CD4-positive, alpha-beta T cell treated with Interleukin-6 at 100 ng/mL for 8 hours (primary cell): Measurements from ENCODE around the gene AUTS2.

Source experiments
- DNase-seq: peaks from one replicate; pipeline ENCODE4 v3.0.0-alpha.2; 2020; ENCODE audit warnings: mixed read lengths, low spot score

AUTS2 gene

GRCh38 chr7:69942573-69942972 is 344.3 kb downstream of the AUTS2 start:
- DNase-seq = no peak

DNA sequence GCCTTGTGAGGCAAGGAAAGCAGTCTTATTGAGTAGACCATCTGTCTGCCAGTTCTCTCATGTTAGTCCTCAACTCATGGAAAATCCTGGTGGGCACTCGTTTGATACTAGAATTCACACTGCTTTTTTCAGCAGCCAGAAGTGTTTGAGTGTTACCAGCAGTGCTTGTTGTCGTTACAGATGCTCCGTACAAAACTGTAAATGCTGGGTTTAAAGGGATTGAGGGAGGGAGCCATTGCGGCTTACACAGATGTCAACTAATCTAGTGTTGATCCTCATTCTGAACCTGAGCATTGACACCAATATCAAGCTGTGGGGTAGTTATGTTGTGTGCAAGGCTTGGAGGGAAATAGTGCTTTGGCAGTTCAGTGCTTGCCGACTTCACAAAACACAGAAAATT is 348.6 kb downstream of the AUTS2 start:
- no peak for DNase-seq

DNA sequence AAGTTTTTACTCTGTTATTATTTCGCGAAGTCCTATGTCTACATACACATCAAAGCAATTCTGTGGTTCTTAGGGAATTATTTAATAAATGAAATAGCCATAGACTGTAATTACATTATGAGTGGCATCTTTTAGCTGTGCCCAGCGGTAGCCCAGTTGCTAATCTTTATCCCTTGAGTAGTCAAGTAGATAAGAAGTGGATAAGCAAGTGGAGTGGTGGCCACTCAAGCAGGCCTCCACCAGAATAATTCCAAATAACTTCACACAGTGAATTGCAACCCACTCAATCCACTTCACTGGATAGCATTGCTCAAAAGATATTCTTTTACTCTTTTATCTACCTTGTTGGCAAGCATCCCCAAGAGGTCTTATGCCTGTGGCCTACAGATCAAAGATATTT is 349.7 kb downstream of the AUTS2 start:
- DNase-seq = no peak

- no peak for DNase-seq
Measured at GRCh38 chr7:69949122-69949521, 350.8 kb downstream of the AUTS2 start.

DNA sequence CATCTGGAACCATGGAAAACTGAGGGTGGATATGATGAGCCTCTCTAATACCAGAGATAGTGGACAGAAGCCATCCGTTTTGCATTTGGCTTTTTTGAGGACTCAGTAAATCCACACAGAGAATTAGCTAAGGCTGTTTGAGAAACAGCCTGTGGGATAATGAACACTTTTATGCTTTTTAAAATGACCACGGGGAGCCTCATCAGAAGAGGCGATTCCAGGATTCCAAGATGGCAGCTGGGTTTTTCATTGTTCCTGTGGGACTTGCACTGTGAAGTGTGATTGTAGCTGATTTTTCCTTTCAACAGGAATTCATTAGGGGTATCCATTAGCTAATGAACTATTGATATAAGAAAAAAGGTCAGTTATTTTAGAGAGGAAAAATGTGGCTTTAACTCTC is 353.2 kb downstream of the AUTS2 start:
- no peak for DNase-seq

GRCh38 chr7:69953136-69954067 is 355.1 kb downstream of the AUTS2 start:
- no peak for DNase-seq

DNA sequence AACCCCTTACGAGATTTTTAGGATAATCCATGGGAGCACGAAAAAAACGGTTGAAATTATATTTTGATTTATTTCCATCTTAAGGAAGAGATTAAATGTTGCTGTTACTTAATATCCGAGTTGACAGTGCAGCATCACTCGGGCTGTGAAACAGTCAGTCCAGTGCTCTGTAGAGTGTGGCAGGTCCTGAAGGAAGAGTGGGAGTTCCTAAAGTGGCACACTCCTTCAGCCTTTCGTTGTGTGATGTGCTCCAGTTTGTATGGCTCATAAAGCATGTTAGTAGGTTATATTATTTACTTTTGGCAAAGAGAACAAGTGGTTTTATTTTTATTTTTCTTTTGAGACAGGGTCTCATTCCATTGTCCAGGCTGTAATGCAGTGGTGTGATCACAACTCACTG is 358.3 kb downstream of the AUTS2 start:
- DNase-seq = no peak

DNA sequence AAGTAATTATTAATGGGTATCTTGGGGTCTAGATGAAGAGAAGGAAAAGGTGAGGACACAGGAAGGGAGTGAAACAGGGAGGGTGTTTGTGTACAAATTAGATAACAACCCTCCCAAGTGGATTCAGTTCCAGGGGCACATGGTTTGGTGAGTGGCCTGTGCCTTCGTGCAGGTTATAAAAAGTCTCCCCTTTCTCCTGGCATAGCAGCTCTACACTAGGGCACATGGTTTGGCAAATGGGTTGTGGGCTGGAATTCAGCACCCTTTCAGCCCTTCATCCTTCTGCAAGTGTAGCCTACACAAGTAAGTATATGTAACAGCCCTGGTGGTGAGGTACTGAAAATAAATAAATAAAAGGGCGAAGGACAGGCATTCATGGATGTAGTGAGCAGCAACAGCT is 359.4 kb downstream of the AUTS2 start:
- DNase-seq = no peak

- DNase-seq = no peak
Measured at GRCh38 chr7:69959789-69960499, 361.7 kb downstream of the AUTS2 start.

DNA sequence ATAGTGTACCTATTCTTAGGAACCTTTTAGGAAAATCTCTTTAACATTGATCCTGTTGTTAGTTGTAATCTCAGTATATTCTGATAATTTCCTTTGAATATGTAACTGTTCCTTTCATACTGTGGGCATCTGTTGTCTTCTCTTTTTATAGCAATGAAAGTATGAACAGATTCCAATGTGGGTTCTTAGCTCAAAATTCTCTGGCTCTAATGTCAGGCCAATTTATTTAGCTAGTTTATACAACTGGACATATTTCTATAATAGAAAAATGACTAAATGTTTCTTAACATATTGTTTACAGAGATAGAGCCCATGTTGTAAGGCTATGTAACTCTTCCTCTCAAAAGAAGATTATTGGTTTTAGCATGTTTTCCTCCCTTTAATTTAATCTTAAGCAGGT is 363.2 kb downstream of the AUTS2 start:
- DNase-seq = no peak

DNA sequence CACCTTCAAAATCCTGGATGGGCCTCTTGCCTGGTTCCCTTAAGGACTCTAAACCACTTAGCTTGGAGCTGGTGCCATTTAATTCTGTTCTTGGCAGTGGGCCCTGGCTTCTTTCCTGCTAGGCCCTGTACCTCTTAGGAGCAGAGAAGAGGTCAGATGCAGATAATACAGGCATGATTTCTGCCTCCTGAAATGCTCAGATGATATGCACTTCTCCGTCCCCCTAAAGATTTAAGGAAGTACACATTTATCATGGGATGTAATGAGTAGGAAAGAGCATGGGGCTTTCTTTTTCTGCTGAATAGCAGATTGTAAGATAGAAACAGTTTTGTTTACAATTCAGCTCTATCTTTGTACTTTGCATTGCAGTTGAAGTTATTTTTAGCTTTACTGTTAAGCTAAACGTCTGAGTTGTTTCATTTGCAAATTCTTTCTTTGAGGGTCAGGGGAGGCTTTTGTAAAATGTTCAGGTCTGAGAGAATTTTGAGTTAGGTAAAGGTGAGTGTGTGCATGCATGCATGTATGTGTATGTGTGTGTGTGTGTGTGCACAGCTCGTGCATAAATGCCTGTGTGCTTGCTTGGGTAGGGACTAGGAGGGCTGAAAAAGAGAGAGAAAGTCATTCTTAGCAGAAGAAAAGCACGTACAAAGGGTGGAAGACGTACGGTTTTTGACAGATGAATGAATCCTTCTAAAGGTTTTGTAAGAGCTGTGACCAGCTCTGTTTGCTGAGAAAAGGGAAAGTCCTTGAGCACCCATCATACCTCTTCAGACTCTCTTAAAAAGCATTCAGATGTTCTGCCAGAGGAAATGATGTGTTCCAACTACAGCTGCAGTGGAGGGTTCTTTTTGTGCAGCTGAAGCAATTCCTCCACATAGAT is 364.2 kb downstream of the AUTS2 start:
- DNase-seq = no peak

DNA sequence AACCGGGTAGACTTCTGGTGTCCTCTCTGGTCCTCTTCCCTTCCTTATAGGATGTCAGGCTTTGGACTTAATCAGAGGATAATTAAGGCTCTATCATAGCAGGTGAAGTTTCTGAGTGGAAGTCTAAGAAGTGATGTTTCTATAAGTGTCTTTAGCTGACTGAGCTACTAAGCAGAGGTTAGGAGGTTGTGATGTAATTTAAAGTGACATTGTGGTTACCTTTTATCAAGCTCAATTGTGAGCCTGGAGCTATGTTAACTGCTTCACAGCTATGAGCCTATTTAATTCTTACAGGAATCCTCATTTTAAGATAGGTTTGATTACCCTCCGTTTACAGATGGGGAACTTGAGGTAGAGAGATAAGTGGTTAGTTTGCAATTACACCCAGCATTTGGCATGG is 365.1 kb downstream of the AUTS2 start:
- no peak for DNase-seq

DNA sequence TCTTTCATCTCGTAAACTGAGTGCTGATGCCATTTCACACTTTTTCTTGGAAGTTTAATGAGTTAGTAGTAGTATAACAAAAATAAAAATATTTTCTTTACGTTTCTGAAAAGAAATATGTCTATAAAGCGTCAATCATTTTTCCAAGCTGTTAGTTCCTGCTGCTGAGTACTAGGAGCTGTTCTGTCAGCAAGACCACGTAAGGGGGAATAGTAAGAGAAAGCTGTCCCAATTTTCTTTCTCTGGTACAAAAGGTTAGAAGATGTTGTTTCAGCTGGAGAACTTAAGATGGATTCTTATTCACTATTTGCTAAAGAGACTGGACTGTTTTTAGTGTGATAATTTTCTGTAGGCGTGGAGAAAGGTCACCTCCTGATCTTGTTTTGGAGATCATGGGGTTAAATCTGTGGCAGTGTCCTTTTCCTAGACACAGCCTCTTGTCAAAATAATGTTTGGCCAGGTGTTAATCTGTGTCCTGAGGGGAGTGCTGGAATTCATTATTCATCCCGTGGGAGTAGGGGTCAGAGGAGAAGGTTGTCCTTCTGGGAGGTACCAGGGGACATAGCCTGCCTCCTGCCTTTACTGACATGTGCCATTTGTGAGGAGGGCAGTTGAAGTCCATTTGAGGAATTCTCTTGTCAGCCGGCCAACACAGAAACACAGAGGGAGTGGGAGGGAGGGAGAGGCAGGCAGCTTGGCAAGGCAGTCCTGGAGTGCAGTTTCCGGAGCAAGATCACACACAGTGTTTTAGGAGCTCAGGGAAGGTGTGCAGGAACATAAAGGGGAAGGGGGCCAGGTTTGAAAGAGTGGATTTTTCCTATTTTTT is 368.7 kb downstream of the AUTS2 start:
- no peak for DNase-seq

DNA sequence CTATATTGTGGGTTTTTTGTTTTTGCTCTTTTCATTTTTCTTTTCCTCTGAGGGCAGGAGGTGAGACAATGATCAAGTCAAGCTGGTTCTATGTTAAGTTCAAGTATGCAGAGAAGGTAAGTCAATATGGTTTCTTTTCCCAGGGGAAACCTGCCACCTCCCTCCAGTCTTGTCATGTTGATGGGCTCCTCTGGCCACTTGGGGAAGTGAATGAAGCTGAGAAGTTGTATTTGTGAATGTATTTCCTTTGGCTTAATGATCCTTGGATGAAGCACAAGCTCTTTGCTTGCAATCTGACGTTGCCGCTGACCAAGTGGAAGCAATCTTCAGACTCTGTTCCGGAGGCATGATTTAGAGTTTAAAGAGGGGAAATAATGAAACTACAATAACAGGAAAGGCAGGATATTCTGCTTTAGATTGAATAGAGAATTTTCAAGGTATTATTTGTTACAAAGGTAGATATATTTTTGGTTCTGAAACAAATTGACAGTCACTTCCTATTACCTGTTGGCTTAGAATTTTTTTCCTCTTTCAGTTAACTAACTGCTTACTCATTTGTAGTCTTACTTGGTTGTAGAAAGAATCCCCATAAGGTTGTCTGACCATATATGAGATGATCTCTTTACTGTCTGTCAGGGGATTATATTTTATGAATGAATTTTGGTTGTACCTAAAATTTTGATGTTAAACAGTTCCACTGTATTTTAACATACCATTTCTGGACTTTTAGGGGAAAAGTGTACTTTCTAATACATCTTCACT is 369.6 kb downstream of the AUTS2 start:
- DNase-seq = no peak

- no peak for DNase-seq
Measured at GRCh38 chr7:69968969-69969556, 370.8 kb downstream of the AUTS2 start.

GRCh38 chr7:69981646-69982045 is 383.4 kb downstream of the AUTS2 start:
- DNase-seq = no peak

DNA sequence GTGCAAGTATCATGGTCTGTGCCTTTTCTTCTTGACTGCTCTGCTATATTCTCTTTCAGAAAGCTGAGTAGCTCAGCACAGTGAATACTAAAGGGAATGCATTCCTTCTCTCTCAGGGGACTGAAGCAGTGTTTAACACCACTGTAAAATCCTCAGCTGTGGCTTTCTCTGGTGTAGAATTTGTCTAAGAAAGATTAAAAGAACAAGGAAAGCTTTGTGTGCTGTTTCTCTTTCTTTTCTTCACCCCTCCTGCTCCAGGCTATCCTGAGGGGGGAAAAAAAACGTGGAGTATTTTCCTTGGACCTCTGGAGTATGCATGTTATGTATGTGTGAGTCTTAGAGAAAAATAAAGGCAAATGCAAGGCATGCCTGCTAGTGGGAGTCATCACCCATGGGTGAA is 383.9 kb downstream of the AUTS2 start:
- DNase-seq = no peak

- DNase-seq = no peak
Measured at GRCh38 chr7:69989551-69989950, 391.3 kb downstream of the AUTS2 start.

- DNase-seq = no peak
Measured at GRCh38 chr7:69992938-69993337, 394.7 kb downstream of the AUTS2 start.

DNA sequence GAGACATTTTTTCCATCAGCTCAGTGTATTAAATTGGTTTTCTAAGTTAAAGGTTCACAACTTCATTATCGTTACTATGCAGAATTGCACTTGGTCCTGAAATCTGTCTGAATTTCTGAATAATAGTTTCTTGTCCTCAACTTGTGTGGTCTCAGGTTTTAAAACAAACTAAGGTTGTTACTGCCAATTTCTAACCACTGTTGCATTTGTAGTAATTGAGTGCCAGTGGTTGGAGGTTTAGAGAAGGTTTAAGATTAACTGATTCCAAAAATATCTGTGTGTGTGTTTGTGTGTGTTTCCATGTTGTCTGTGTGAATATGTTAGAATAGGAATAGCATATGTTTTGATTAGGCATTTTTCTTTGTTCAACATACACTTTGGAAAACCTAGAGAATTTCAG is 395.9 kb downstream of the AUTS2 start:
- no peak for DNase-seq
